ENCODE data around the gene PIK3R2.

The PIK3R2 gene

GRCh38 chr19:18126097-18126496 is 26.9 kb upstream of the PIK3R2 start:
- DNase-seq, result no peak

GRCh38 chr19:18128044-18128443 is 24.9 kb upstream of the PIK3R2 start:
- DNase-seq, result no peak

- DNase-seq, result no peak
Observed at GRCh38 chr19:18128805-18129204, 24.2 kb upstream of the PIK3R2 start.

GRCh38 chr19:18130523-18131242 is 22.3 kb upstream of the PIK3R2 start:
- DNase-seq, result no peak

GRCh38 chr19:18131841-18132596 is 20.9 kb upstream of the PIK3R2 start:
- DNase-seq, result no peak

- no peak for DNase-seq
Observed at GRCh38 chr19:18135712-18136584, 17.0 kb upstream of the PIK3R2 start.

- no peak for DNase-seq
Observed at GRCh38 chr19:18137242-18137641, 15.7 kb upstream of the PIK3R2 start.

- no peak for DNase-seq
Observed at GRCh38 chr19:18137657-18138339, 15.2 kb upstream of the PIK3R2 start.

- no peak for DNase-seq
Observed at GRCh38 chr19:18140473-18140872, 12.5 kb upstream of the PIK3R2 start.

- no peak for DNase-seq
Observed at GRCh38 chr19:18141031-18141430, 11.9 kb upstream of the PIK3R2 start.

- DNase-seq, result no peak
Observed at GRCh38 chr19:18143902-18144301, 9.1 kb upstream of the PIK3R2 start.

- DNase-seq, result no peak
Observed at GRCh38 chr19:18144361-18144760, 8.6 kb upstream of the PIK3R2 start.

- no peak for DNase-seq
Observed at GRCh38 chr19:18144906-18145305, 8.1 kb upstream of the PIK3R2 start.

GRCh38 chr19:18145391-18145999 is 7.5 kb upstream of the PIK3R2 start:
- no peak for DNase-seq

- no peak for DNase-seq
Observed at GRCh38 chr19:18147396-18147795, 5.6 kb upstream of the PIK3R2 start.

GRCh38 chr19:18149596-18149975 is 3.4 kb upstream of the PIK3R2 start:
- no peak for DNase-seq

- no peak for DNase-seq
Observed at GRCh38 chr19:18150776-18151624, 2.0 kb upstream of the PIK3R2 start.

- DNase-seq, result peak; percentile 72
Observed at GRCh38 chr19:18152442-18152816, 534 bp upstream of the PIK3R2 start.

GRCh38 chr19:18153556-18154134 is 682 bp downstream of the PIK3R2 start:
- no peak for DNase-seq

GRCh38 chr19:18155095-18156087 is 2.4 kb downstream of the PIK3R2 start:
- DNase-seq, result no peak

Data from NCI-H1417 treated with DMSO at 0.1 percent for 48 hours (cell line).